OCI-LY7 (cell line): ENCODE data around the gene BAG2.

Experiments
- CTCF ChIP-seq: fragments of 200-600 bp; sonication (generic); conservative IDR thresholded peaks from 2 replicates; pipeline ENCODE4 v1.5.1; 2014; ENCODE audit warnings: mild to moderate bottlenecking, antibody characterized with exemption, low read length, moderate library complexity, mixed read lengths
- EZH2phosphoT487 ChIP-seq: fragments of 200-600 bp; sonication (generic); IDR thresholded peaks from 2 replicates; pipeline ENCODE4 v1.6.1; 2018; ENCODE audit warnings: low read depth, borderline replicate concordance, mild to moderate bottlenecking, mixed run types, antibody characterized with exemption, low read length, moderate library complexity, mixed read lengths

GRCh38 chr6:57147401-57147800 lies 24.7 kb upstream of the BAG2 start:
- TF ChIP-seq CTCF (no peak), EZH2phosphoT487 (no peak)
